Measurements from ENCODE around the gene TES. TPM values are rescaled to one million over a fixed set of nuclear protein-coding genes. Genes with fewer than 3 reads are reported as not detected.

Gene TES
- total RNA-seq, 2 experiments from 2014 or later: 81.8 to 90.6 TPM

- DNase-seq: no peak
- no peak overlapping the region for H3K4me3 Mint-ChIP-seq
- peaks cover 45% of the 10 kb centered on the region for H3K36me3 Mint-ChIP-seq
- CTCF ChIA-PET: interaction anchor here (0.6 to 2.8 kb wide), 8 partner anchors 9 to 556 kb away, joined by 3 to 11 read pairs (median 6); no protein-coding TSS in a partner anchor
- no peaks in the 10 kb centered on the region for H3K27me3 Mint-ChIP-seq
- peaks cover 25% of the 10 kb centered on the region for H3K4me1 Mint-ChIP-seq (ENCODE audit: low read depth)
- intact Hi-C loops (cut with micrococcal nuclease): no loop called here
- peak overlapping the region; percentile 31 for H3K27ac Mint-ChIP-seq
- peaks cover 5% of the 10 kb centered on the region for H3K9me3 Mint-ChIP-seq
- POLR2A ChIA-PET: no interaction called here
Observed at GRCh38 chr7:116249969-116250553, 39.7 kb downstream of the TES start.

- no peak for DNase-seq
- Mint-ChIP-seq H3K4me1 (ENCODE audit: low read depth) (peaks cover 12% of the 10 kb centered on the region), H3K27ac (no peak overlapping the region), H3K9me3 (no peaks in the 10 kb centered on the region), H3K4me3 (no peak overlapping the region), H3K36me3 (peaks cover 39% of the 10 kb centered on the region), H3K27me3 (no peaks in the 10 kb centered on the region)
- intact Hi-C loops (cut with micrococcal nuclease): no loop called here
- ChIA-PET POLR2A (no interaction called here), CTCF (interaction anchor here (1.4 to 2.8 kb wide), 4 partner anchors 16 to 337 kb away, joined by 8 to 11 read pairs (median 9); no protein-coding TSS in a partner anchor)
Observed at GRCh38 chr7:116251675-116252074, 41.3 kb downstream of the TES start.

- H3K36me3 Mint-ChIP-seq: peaks cover 38% of the 10 kb centered on the region
- no peaks in the 10 kb centered on the region for H3K9me3 Mint-ChIP-seq
- CTCF ChIA-PET: interaction anchor here (1.4 to 2.6 kb wide), 3 partner anchors 72 to 337 kb away, joined by 8 to 10 read pairs (median 8); no protein-coding TSS in a partner anchor
- POLR2A ChIA-PET: no interaction called here
- no peak overlapping the region for H3K27ac Mint-ChIP-seq
- DNase-seq: no peak
- no peak overlapping the region for H3K4me3 Mint-ChIP-seq
- H3K4me1 Mint-ChIP-seq (ENCODE audit: low read depth): peaks cover 11% of the 10 kb centered on the region
- intact Hi-C loops (cut with micrococcal nuclease): no loop called here
- H3K27me3 Mint-ChIP-seq: no peaks in the 10 kb centered on the region
Observed at GRCh38 chr7:116252249-116252648, 41.9 kb downstream of the TES start.

- DNase-seq: no peak
- Mint-ChIP-seq H3K27me3 (no peaks in the 10 kb centered on the region), H3K27ac (no peak overlapping the region), H3K4me3 (no peak overlapping the region), H3K4me1 (ENCODE audit: low read depth) (peaks cover 17% of the 10 kb centered on the region), H3K36me3 (peaks cover 26% of the 10 kb centered on the region), H3K9me3 (no peaks in the 10 kb centered on the region)
- ChIA-PET POLR2A (no interaction called here), CTCF (interaction anchor here (0.7 to 8.4 kb wide), 12 partner anchors 21 to 556 kb away, joined by 3 to 81 read pairs (median 6); no protein-coding TSS in a partner anchor)
- intact Hi-C loops (cut with micrococcal nuclease): loop anchor here (5.0 kb wide), 1 partner anchor 530 kb away; no protein-coding TSS in a partner anchor
Observed at GRCh38 chr7:116257156-116257555, 46.8 kb downstream of the TES start.

GRCh38 chr7:116258734-116259133, 48.4 kb downstream of the TES start:
- Mint-ChIP-seq H3K27me3 (no peaks in the 10 kb centered on the region), H3K9me3 (no peaks in the 10 kb centered on the region), H3K4me1 (ENCODE audit: low read depth) (peaks cover 12% of the 10 kb centered on the region), H3K27ac (no peak overlapping the region), H3K4me3 (no peak overlapping the region), H3K36me3 (peaks cover 17% of the 10 kb centered on the region)
- intact Hi-C loops (cut with micrococcal nuclease): loop anchor here (1.0 to 5.0 kb wide), 6 partner anchors 58 to 550 kb away; no protein-coding TSS in a partner anchor
- DNase-seq: no peak
- ChIA-PET CTCF (interaction anchor here (0.7 to 8.4 kb wide), 38 partner anchors 8 to 654 kb away, joined by 3 to 81 read pairs (median 4); partner anchors contain the start of gene TES), POLR2A (no interaction called here)

GRCh38 chr7:116259156-116259870, 49.0 kb downstream of the TES start:
- CTCF ChIA-PET: interaction anchor here (0.5 to 8.4 kb wide), 33 partner anchors 8 to 555 kb away, joined by 3 to 81 read pairs (median 4); partner anchors contain the start of gene TES
- intact Hi-C loops (cut with micrococcal nuclease): loop anchor here (2.0 to 5.0 kb wide), 4 partner anchors 57 to 549 kb away; no protein-coding TSS in a partner anchor
- H3K4me3 Mint-ChIP-seq: no peak overlapping the region
- DNase-seq: no peak
- POLR2A ChIA-PET: no interaction called here
- H3K36me3 Mint-ChIP-seq: peaks cover 16% of the 10 kb centered on the region
- no peaks in the 10 kb centered on the region for H3K27me3 Mint-ChIP-seq
- H3K4me1 Mint-ChIP-seq (ENCODE audit: low read depth): peaks cover 10% of the 10 kb centered on the region
- H3K27ac Mint-ChIP-seq: no peak overlapping the region
- no peaks in the 10 kb centered on the region for H3K9me3 Mint-ChIP-seq

GRCh38 chr7:116259871-116260440, 49.6 kb downstream of the TES start:
- H3K4me1 Mint-ChIP-seq (ENCODE audit: low read depth): peaks cover 10% of the 10 kb centered on the region
- no peak for DNase-seq

GRCh38 chr7:116261904-116262303, 51.6 kb downstream of the TES start:
- ChIA-PET CTCF (interaction anchor here (7.5 kb wide), 1 partner anchor 329 kb away, joined by 81 read pairs; no protein-coding TSS in a partner anchor), POLR2A (no interaction called here)
- peaks cover 9% of the 10 kb centered on the region for H3K4me1 Mint-ChIP-seq (ENCODE audit: low read depth)
- no peak overlapping the region for H3K27ac Mint-ChIP-seq
- peaks cover 12% of the 10 kb centered on the region for H3K36me3 Mint-ChIP-seq
- no peaks in the 10 kb centered on the region for H3K9me3 Mint-ChIP-seq
- intact Hi-C loops (cut with micrococcal nuclease): no loop called here
- no peak overlapping the region for H3K4me3 Mint-ChIP-seq
- no peak for DNase-seq
- H3K27me3 Mint-ChIP-seq: peaks cover 8% of the 10 kb centered on the region

More at GRCh38 chr7:116259871-116260440, 49.6 kb downstream of the TES start:
- H3K27ac Mint-ChIP-seq: no peak overlapping the region
- POLR2A ChIA-PET: no interaction called here
- no peaks in the 10 kb centered on the region for H3K9me3 Mint-ChIP-seq
- H3K36me3 Mint-ChIP-seq: peaks cover 14% of the 10 kb centered on the region
- intact Hi-C loops (cut with micrococcal nuclease): loop anchor here (2.0 to 5.0 kb wide), 4 partner anchors 57 to 549 kb away; no protein-coding TSS in a partner anchor
- H3K4me3 Mint-ChIP-seq: no peak overlapping the region
- CTCF ChIA-PET: interaction anchor here (0.5 to 8.4 kb wide), 16 partner anchors 10 to 337 kb away, joined by 3 to 81 read pairs (median 4); partner anchors contain the start of gene TES
- H3K27me3 Mint-ChIP-seq: no peaks in the 10 kb centered on the region

GRCh38 chr7:116265881-116266280, 55.5 kb downstream of the TES start:
- intact Hi-C loops (cut with micrococcal nuclease): no loop called here
- Mint-ChIP-seq H3K4me3 (no peak overlapping the region), H3K27me3 (peaks cover 13% of the 10 kb centered on the region), H3K27ac (no peak overlapping the region), H3K4me1 (ENCODE audit: low read depth) (peaks cover 4% of the 10 kb centered on the region), H3K36me3 (no peaks in the 10 kb centered on the region), H3K9me3 (no peaks in the 10 kb centered on the region)
- CTCF ChIA-PET: interaction anchor here (0.7 to 1.6 kb wide), 3 partner anchors 261 to 322 kb away, joined by 3 read pairs; no protein-coding TSS in a partner anchor
- POLR2A ChIA-PET: no interaction called here
- DNase-seq: no peak

GRCh38 chr7:116269466-116269865, 59.1 kb downstream of the TES start:
- CTCF ChIA-PET: no interaction called here
- Mint-ChIP-seq H3K4me3 (no peak overlapping the region), H3K27me3 (peaks cover 17% of the 10 kb centered on the region), H3K36me3 (no peaks in the 10 kb centered on the region), H3K4me1 (ENCODE audit: low read depth) (no peaks in the 10 kb centered on the region), H3K27ac (no peak overlapping the region), H3K9me3 (no peaks in the 10 kb centered on the region)
- DNase-seq: no peak
- intact Hi-C loops (cut with micrococcal nuclease): no loop called here
- POLR2A ChIA-PET: no interaction called here

- no peak for DNase-seq
- Mint-ChIP-seq H3K9me3 (no peaks in the 10 kb centered on the region), H3K4me1 (ENCODE audit: low read depth) (no peaks in the 10 kb centered on the region), H3K4me3 (no peak overlapping the region), H3K36me3 (no peaks in the 10 kb centered on the region), H3K27ac (no peak overlapping the region), H3K27me3 (peaks cover 10% of the 10 kb centered on the region)
- POLR2A ChIA-PET: no interaction called here
- intact Hi-C loops (cut with micrococcal nuclease): no loop called here
- CTCF ChIA-PET: interaction anchor here (0.9 to 2.0 kb wide), 4 partner anchors 11 to 318 kb away, joined by 3 to 7 read pairs (median 6); no protein-coding TSS in a partner anchor
Observed at GRCh38 chr7:116271161-116271913, 61.0 kb downstream of the TES start.

Data from activated CD4-positive, alpha-beta memory T cell treated with anti-CD3 and anti-CD28 coated beads for 36 hours (primary cell).